Lower leg skin (tissue), 4 donors: ENCODE data around the gene TRMT6. TPM values are rescaled to one million over a fixed set of nuclear protein-coding genes. Genes with fewer than 3 reads are reported as not detected.

Experiments used
- DNase-seq, 2 donors: peaks; one replicate each; pipeline ENCODE4 v3.0.0-alpha.2; 2019; ENCODE audit warnings: low spot score in 2 of 2
- H3K4me3 ChIP-seq: fragments of 200-600 bp; sonication (generic); 2 replicates; pipeline ENCODE4 v1.5.1; 2017; ENCODE audit warnings: mild to moderate bottlenecking, low read depth; ENCODE audit not compliant: poor library complexity, severe bottlenecking
- POLR2A ChIP-seq, 2 donors: fragments of 450-650 bp; IDR thresholded peaks; one replicate each; pipeline ENCODE4 v1.6.1; 2016 to 2017; ENCODE audit warnings: antibody characterized with exemption in 2 of 2, mild to moderate bottlenecking in 1 of 2, moderate library complexity in 1 of 2
- WGBS, 2 donors: methylation state at CpG; one replicate each; pipeline ENCODE4 v1.1.5; 2018; 5-methylcytosine and 5-hydroxymethylcytosine counted together
- intact Hi-C: fragments of 100-400 bp; cut with DNase I; formaldehyde crosslinking; loops from one replicate; pipeline ENCODE4 v1.15.0; 2023; ENCODE audit warnings: low total_unique reads
- total RNA-seq, 4 donors: library from RNA; depleted of rRNA; stranded (reverse); fragments of >200 nt; gene quantifications; one replicate each; pipeline ENCODE4 v1.1.0, GENCODE V29; 2016
- TF ChIP-seq, protein P1 (sequence below), 3 donors: fragments of 450-650 bp; IDR thresholded peaks; one replicate each; pipeline ENCODE4 v1.5.1; 2016; ENCODE audit warnings: antibody characterized with exemption in 3 of 3, mild to moderate bottlenecking in 3 of 3, moderate library complexity in 2 of 3

TRMT6 gene
- total RNA-seq, 4 donors from 2014 or later, result 10.2 to 16.1 (median 11.4) TPM

DNA sequence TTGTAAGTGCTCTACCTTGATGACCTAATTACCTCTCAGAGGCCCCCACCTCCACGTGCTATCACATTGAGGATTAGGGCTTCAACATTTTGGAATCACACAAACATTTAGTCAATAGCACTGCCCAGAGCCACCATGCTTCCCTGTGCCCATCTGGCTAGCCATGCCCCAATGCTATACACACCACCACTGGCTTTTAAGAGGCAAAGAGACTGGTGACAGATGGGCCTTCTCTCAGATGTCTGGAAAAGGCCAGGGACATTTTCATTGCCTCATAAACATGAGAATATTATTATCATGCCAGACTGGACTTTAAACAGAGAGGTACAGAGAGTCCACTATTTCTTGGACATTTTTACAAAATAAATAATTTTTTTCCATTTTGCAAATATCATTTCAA is 29.8 kb downstream of the TRMT6 start:
- TF ChIP-seq, protein P1, sequence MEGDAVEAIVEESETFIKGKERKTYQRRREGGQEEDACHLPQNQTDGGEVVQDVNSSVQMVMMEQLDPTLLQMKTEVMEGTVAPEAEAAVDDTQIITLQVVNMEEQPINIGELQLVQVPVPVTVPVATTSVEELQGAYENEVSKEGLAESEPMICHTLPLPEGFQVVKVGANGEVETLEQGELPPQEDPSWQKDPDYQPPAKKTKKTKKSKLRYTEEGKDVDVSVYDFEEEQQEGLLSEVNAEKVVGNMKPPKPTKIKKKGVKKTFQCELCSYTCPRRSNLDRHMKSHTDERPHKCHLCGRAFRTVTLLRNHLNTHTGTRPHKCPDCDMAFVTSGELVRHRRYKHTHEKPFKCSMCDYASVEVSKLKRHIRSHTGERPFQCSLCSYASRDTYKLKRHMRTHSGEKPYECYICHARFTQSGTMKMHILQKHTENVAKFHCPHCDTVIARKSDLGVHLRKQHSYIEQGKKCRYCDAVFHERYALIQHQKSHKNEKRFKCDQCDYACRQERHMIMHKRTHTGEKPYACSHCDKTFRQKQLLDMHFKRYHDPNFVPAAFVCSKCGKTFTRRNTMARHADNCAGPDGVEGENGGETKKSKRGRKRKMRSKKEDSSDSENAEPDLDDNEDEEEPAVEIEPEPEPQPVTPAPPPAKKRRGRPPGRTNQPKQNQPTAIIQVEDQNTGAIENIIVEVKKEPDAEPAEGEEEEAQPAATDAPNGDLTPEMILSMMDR (IDR thresholded peaks at IDR 0.05), result no peak
- TF ChIP-seq POLR2A (IDR thresholded peaks at IDR 0.05), result no peak
- DNase-seq, result no peak
- intact Hi-C loops, result loop anchor here (5.0 kb wide), 1 partner anchor 1772 kb away; no protein-coding TSS in a partner anchor
- H3K4me3 ChIP-seq, result no peak overlapping the region
- WGBS, 2 donors, result 41 to 42% methylated on average over 1 of the region's 1 CpG

DNA sequence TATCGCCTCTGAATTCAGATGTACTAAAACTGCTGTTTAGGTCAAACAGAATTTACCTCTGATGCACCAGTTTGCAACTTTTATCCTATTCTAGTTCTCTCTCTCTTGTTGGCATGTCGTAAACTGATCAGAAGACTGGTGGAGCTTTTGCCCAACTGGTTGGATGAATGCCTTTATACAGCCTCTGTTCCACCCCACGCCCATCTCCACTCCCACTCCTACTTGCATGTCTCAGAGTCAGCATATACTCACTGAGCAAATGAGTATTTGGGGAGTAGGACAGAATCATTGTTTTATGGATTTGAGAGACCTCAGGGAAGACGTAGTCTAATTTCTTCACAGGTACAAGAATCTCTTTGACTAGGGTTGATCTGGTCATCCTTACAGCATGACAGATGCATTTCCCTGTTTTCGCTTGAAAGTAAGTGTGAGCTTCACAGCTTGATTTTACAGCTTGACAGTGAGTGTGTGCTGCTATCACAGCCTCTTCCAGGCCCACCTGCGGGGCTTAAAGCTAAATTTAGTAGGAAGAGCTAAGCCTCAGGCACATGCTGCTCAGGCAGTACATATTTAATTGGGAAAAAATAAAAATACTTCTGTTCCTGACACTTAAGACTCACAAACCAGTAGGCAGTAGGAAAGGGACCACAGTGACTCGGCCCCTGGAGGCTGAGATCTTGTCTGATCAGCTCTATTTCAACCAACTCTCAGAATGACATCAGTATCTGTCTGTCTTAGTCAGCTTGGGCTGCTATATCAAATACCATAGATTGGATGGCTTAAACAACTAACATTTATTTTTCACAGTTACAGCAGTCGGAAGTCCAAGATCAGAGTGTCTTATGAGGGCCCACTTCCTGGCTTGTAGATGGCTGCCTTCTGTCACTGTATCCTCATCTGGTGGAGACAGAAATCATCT is 30.4 kb downstream of the TRMT6 start:
- TF ChIP-seq POLR2A (IDR thresholded peaks at IDR 0.05), result no peak
- TF ChIP-seq, protein P1 (IDR thresholded peaks at IDR 0.05), result no peak
- H3K4me3 ChIP-seq, result no peak overlapping the region
- DNase-seq, result no peak
- 68 to 69% methylated on average over 8 of the region's 8 CpGs for WGBS, 2 donors
- intact Hi-C loops, result loop anchor here (5.0 kb wide), 1 partner anchor 1772 kb away; no protein-coding TSS in a partner anchor

DNA sequence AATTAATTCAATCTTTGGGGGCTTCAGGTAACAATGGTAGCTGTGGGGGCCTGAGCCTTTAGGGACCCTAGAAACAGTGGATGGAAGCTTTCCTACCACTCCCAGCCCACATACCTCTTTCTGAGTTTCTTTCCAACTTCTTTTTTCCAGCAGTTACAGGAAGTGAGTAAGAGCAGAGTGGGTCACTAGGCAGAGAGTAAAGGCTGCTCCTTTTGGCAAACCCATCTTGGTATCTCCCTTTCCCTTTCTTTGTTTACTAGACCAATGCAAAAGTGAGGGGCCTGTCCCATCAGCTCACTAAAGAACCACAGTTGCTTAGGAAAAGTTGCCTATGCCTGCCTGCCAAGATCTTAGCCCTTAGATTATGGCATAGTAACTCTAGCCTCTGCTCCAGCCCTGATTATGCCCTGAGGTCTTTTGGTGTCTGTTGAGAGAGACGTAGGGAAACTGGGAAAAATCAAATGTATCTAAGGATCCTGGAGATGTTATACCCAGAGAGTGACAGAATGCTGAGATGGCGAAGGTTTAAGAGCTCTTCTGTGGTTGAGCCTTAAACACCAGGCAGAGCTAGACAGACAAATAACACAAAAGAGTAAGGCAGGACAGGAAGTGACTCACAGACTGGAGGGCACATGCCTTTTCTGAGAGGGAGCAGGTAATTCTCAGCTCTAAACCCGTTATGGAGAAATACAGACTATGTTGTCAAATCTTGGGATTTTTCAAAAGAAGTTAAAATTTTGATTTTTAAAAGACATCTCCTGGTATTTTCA is 31.3 kb downstream of the TRMT6 start:
- DNase-seq, result no peak
- intact Hi-C loops, result no loop called here
- WGBS, 2 donors, result 26 to 30% methylated on average over 3 of the region's 3 CpGs
- TF ChIP-seq, protein P1 (IDR thresholded peaks at IDR 0.05), result no peak
- no peak for TF ChIP-seq POLR2A (IDR thresholded peaks at IDR 0.05)
- no peak overlapping the region for H3K4me3 ChIP-seq

DNA sequence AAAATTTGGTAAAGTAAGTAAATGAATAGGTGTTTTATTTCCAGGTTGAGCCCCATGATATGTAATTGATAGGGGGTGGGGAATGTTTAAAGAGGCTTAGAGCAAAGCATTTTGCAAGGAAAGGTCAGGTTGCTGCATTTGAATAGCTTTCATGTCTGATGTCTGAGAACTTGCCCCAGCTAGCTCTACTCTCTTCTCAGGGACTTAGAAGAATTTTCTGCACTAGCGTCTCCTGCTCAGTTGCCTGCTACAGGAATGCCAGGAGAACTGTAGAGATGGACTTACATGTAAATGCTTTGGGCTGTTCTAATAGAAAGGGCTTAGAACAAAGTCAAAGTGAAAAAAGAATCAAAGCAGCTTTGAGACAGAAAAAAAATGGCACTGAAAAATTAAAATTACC is 35.5 kb downstream of the TRMT6 start:
- 0 to 16% methylated on average over 1 of the region's 1 CpG for WGBS, 2 donors
- DNase-seq, result no peak
- TF ChIP-seq, protein P1 (IDR thresholded peaks at IDR 0.05), result no peak
- TF ChIP-seq POLR2A (IDR thresholded peaks at IDR 0.05), result no peak
- H3K4me3 ChIP-seq, result no peak overlapping the region
- intact Hi-C loops, result no loop called here

DNA sequence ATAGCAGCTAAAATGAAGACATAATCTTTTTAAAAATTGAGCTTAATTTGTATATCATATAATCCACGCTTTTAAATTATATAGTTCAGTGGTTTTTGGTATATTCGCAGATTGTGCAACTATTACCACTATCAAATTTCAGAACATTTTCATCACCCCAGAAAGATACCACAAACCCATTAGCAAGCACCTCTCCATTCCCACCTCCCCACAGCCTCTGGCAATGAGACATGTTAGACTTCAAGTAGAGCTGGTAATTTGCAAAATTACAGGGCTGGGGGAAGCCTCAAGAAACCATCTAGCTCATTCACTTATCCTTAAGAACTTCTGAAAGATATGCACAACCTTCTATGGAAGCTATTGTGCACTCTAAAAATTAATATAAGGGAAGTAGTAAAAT is 37.2 kb downstream of the TRMT6 start:
- H3K4me3 ChIP-seq, result no peak overlapping the region
- intact Hi-C loops, result no loop called here
- no peak for DNase-seq
- WGBS, 2 donors, result 88 to 91% methylated on average over 2 of the region's 2 CpGs
- TF ChIP-seq POLR2A (IDR thresholded peaks at IDR 0.05), result no peak
- TF ChIP-seq, protein P1 (IDR thresholded peaks at IDR 0.05), result no peak
